GM21786 (cell line): Measurements from ENCODE around the gene COL16A1.
A peak's percentile ranks its signal among the peaks of the same experiment; 100 is the strongest.

Experiments
- ATAC-seq: cut with Tn5 transposase; IDR thresholded peaks from one replicate; pipeline ENCODE4 v1.9.1; 2021; ENCODE audit not compliant: unreplicated experiment

COL16A1 gene

DNA sequence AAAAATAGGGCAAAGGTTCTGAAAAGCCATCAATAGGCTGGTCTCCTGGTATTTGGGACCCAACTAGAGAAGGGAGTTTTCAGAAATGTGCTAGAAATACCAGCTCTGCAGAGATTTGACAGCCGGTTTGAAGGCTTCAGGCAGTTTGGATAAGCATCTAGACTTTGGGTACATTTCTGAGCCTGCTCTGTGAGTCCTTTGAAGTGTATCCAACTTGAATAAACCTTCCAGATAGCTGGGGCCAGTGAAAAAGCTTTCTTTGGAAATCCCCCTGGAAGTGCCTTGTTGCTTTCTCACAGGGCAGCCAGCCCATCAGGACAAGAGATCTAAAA lies 52.8 kb downstream of the COL16A1 start:
- no peak for ATAC-seq

- no peak for ATAC-seq
Measured at GRCh38 chr1:31650161-31651088, 53.4 kb downstream of the COL16A1 start.

DNA sequence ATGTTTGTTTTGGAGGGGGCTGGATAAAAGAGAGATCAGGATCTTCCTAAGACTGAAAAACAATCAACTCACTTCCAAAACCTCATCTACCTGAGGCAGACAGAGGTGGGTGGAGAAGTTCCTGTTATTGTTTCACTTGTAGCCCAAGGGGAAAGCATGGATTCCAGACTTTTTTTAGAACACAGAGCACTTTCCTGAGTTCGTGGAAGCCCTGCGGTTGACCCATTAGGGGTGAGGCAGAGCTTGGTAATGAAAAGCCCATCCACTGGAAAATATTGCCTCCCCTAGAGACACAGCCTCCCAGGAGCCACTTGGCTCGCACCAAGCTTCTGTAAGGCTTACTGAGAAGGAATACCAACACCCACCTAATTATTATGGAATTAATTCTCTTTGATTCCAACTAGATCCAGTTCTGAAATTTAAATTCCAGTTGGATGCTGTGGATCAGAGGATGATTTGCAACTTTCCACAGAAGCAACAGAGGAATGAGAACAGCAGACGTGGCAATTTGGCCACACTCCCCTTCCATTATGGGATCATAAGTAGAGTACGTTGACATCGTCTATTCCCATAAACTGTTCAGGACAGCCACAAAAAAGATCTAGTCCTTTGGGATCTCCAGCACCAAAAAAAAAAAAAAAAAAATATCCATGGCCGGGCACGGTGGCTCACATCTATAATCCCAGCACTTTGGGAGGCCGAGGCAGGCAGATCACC lies 55.0 kb downstream of the COL16A1 start:
- no peak for ATAC-seq

- ATAC-seq: no peak
Measured at GRCh38 chr1:31648190-31648589, 55.6 kb downstream of the COL16A1 start.

DNA sequence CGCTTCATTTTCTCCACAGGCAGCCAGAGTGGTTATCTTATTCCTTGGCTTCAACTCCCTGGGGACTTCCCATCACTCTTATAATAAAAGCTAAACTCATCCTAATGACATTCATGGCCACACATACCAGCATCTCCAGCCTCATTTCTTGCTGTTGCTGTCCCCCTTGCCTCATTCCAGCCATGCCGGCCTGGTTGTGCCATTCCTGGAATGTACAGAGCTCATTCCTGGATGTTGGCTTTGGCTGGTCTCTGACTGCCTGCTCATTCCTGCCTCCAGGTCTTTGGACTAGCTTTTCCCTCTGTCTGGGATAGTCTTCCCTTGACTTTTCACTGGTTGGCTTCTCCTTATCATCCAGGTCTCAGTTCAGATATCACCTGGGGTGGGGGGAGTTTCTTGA lies 56.7 kb downstream of the COL16A1 start:
- ATAC-seq: no peak

- no peak for ATAC-seq
Measured at GRCh38 chr1:31646259-31646960, 57.4 kb downstream of the COL16A1 start.

- ATAC-seq: no peak
Measured at GRCh38 chr1:31645274-31645568, 58.6 kb downstream of the COL16A1 start.

DNA sequence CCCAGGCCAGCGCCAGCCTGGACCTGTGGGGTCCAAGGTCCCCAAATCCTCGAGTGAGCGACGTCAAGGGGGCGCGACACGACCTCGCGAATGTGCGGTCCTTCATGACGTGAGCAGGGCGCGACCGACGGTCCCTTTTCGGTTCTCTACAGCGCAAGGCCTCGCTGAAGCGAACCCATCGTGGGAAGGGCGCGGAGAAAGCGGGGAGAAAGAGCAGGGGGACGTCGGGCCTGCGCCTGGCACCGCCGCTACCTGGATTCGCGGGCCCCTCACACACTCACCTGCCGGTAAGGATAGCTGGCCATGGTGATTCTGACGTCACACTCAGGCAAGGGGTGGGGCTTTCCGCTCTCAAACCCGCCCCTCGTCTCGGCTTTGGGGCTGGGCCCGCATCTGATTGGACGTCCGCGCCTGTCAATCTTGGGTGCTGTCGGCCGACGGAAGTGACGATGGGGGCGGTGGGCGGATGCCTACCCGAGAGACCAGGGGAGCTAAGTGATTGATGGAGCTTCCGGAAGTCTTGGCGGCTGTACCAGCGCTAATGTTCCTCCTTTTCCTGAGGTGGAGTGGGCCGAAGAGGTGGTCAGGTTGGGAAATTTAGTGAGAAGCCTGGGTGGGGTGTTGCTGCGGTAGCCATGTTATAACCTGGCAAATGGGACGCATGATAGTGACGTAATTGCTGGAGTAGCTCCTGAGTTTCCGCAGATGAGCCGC lies 59.1 kb downstream of the COL16A1 start, which contains the start of gene PEF1:
Gene PEF1, minus strand, starts transcription at position 317 of the 714 bp plus-strand sequence. Its CDS starts 12 bp downstream, at position 305.
- peak; percentile 91 for ATAC-seq

GRCh38 chr1:31643976-31644559 lies 59.7 kb downstream of the COL16A1 start:
- no peak for ATAC-seq

DNA sequence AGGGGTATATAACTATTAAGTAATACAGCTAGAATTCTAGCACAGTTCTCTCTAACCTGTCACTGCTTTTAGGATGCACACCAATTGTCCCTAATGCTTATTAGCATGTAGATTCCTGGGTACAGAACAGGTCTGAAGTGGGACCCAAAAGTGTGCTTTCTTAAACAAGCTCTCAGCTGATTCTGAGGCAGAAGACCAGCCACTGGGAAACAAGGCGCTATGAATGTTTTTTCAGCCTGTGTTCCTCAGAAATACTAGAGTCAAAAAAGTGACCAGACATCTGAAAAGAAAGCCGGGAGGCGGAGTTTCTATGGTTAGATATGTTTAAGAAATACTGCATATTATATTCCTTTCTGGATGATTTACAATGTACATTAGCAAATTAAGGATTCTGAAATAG lies 60.9 kb downstream of the COL16A1 start:
- ATAC-seq: no peak

- ATAC-seq: no peak
Measured at GRCh38 chr1:31642366-31642765, 61.5 kb downstream of the COL16A1 start.

GRCh38 chr1:31640964-31641363 lies 62.9 kb downstream of the COL16A1 start:
- no peak for ATAC-seq

DNA sequence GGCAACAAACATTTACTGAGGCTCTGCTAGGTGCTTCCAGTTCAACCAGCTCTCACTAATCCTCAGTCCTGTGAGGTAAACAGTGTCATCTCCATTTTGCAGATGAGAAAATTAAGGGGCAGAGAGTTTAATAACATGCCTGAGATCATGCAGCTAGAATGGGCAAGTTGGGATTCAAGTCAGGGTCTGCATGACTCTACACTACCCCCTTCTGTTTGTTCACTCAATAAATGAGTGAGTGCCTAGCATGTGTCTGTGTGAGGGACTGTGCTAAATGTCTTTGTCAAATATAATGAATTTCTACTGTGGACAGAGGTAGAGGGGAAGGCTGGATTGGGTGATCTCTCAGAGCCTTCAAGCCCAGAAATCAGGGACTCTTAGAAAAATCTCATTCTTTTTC lies 63.6 kb downstream of the COL16A1 start:
- no peak for ATAC-seq

DNA sequence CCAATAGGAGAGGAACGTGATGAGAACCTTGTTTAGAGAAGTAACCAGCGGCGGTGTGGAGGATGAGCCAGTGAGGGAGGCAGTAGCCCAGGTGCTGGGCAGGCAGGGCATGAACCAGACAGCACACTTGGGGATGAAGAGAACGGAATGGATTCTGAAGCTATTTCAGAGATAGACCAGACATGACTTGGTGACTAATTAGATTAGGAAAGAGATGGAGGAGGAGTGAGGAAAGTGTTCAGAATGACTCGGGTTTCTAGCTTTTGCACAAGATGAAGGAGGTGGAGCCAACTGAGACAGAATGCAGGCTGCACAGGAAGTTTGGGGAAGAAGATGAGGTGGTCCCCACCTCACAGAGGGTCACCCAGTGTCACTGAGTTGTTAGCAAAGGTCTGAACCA lies 64.3 kb downstream of the COL16A1 start:
- no peak for ATAC-seq

DNA sequence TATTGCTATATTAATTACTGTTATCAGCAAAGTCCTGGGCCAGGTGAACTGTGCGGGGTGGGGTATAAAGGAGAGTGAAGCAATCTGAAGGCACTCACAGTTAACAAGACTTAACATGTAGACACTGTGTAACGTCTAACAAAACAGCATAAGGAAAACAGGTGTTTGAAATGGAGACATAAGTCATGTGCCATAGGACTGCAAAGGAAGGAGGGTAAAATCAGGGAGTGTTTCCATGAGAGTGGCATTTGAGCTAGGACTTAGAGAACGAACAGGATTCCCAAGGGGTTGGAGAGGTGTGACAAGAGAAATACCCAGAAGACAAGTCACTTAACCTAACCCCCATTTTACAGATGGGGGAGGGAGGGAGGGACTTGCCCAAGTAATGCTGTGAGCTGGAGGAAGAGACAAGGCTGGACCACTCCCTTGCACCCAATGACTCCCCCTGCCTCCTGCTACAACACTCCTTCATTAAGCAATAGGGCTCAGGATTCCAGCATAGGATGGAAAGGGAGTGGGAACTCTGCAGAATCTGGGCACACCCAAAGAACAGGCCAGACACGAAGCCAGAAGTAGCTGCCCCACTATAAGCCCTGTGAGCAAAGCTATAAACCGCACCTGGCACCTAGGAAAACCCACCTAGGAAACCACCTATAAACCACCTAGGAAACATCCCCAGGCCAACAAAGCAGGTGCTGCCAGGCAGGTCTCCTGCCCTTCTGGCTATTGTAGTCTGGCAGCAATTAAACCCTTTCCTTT lies 65.7 kb downstream of the COL16A1 start:
- ATAC-seq: no peak

- ATAC-seq: no peak
Measured at GRCh38 chr1:31633117-31633516, 70.7 kb downstream of the COL16A1 start.

GRCh38 chr1:31632649-31633048 lies 71.2 kb downstream of the COL16A1 start:
- ATAC-seq: no peak

DNA sequence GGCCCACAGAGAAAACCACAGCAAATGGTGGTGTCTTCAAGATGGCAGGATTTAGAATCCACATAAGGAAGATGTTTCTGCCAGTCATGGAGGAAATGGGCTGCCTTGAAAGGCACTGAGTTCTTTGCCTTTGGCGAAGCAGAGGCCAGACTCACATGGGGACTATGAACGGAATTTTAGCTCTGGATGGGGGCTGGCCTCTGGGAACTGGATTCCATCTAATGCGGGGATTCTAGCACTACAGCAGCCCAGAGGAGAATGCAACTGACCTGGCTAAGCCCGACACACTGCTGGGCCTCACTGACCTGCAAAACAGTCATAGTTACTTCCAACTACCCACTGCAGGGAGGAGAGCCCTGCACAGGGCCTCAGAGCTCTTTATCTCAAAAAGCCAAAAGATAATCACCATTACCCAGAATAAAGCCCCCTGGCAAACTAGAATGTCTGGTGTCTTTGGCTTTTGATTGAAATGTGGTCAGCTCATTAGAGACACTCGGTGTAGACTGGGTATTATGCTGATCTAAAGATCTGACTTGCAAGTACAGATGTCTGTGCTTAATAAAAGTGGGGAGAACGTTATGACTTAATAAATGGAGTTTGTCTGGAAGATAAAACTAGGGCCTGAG lies 74.8 kb downstream of the COL16A1 start:
- no peak for ATAC-seq

- ATAC-seq: no peak
Measured at GRCh38 chr1:31627930-31628559, 75.8 kb downstream of the COL16A1 start.
